Panc1 (cell line): ENCODE data around the gene HEG1.

Source experiments
- CTCF ChIP-seq: fragments of 450-650 bp; IDR thresholded peaks from 2 replicates; pipeline ENCODE4 v1.5.1; 2017; ENCODE audit warnings: mild to moderate bottlenecking
- POLR2AphosphoS5 ChIP-seq: IDR thresholded peaks from 2 replicates; pipeline ENCODE4 v1.6.1; 2012; ENCODE audit warnings: mild to moderate bottlenecking, low read depth, low read length, moderate library complexity

- TF ChIP-seq CTCF (no peak), POLR2AphosphoS5 (no peak)
Observed at GRCh38 chr3:124916837-124917409, 138.9 kb downstream of the HEG1 start.
